GM19240 (cell line): ENCODE measurements around the gene PI16.
"Not testable (repeated sequence)": the region's sequence is repeated elsewhere in the genome, so short reads cannot be mapped to it uniquely, and the experiment has no call there.

ENCODE experiments used
- DNase-seq: peaks from one replicate; pipeline ENCODE4 v3.0.0; 2011; ENCODE audit warnings: low spot score; ENCODE audit not compliant: insufficient read length

Gene PI16

DNA sequence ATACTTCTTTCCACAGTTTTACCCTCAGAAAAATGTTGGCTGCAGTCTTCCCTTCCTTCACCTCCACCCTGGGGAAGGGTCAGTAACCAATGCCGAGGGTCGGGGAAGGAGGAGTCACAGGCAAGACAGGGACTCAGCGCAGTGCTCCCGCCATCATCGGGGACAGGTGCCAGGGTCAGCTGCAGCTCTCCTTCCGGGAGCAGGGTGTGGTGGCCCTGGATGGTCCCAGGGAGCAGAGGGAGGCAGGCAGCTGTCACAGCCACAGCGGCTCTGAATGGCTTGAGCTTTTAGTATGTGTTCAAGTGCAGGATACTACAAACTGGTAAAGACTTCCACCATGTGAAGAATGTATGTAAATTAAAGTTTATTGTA lies 26.0 kb upstream of the PI16 start:
- no peak for DNase-seq

DNA sequence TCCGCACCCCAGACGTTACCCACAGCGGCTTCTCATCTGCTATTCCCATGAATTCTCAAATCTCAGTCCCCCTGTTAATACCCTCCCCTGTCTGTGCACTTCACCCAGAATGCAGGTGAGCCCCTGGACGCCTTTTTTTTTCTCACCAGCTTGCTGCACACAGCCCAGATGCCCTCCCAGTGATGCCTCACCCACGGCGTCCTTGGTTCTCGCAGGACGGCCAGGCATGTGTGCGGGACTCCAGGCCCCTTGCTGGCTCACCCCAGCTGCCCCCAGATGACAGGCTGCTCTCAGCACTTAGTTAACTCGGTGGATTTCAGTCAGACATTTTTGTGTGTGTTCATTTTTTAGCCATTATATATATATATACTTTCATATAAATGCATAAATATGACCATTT lies 25.4 kb upstream of the PI16 start:
- DNase-seq = no peak

DNA sequence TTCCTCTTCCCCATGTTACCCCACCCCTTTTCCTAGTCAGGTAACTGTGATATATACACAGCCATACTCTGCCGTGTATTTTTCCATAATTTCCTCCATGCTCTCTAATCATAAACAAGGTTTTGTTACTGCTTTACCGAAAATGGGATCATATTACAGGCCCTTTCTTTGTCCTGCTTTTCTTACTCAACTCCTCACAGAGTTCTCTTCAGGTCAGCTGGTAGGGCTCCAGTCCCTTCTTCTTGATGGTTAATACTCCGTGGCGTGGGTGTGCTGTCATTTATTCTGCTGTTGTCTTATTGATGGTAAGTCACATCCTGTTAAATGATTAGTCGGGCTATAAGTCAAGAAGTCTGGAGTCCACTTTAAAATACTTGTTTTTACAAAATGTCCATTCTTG lies 24.9 kb upstream of the PI16 start:
- DNase-seq = no peak

DNA sequence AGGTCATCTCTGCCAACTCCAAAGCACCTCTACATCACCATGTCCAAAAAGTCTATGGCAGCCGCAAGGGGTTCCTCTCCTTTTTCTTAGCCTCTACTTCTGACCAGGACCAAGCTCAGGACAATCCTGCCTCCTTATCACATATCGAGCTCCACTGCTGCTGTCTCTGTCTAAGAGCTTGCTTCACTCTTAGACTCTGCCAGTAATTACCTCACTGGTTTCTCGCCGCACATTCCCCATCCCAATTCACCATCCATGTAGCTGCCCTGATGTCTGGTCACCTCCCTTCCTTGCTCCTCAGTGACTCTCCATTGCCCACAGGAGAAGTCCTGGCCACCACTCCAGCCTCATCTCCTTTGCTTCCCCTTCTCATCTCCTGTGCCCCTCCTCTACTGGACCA lies 24.1 kb upstream of the PI16 start:
- no peak for DNase-seq

DNA sequence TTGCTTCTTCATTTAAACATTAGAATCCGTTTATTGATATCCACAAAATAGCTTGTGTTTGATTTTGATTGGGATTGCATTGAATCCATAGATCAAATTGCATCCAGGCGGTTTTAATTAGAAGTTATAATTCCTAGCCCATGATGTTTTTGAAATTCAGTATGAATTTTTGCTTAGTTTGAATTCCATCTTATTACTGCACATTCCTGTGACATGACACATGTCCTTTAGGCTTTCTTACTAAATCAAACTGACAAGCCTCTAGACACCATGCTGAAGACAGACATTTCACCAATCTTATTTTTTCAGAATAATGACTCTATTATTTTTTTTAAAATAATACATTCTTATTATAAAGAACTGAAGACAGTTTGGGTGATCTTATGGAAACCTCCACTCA lies 21.4 kb upstream of the PI16 start:
- no peak for DNase-seq

DNA sequence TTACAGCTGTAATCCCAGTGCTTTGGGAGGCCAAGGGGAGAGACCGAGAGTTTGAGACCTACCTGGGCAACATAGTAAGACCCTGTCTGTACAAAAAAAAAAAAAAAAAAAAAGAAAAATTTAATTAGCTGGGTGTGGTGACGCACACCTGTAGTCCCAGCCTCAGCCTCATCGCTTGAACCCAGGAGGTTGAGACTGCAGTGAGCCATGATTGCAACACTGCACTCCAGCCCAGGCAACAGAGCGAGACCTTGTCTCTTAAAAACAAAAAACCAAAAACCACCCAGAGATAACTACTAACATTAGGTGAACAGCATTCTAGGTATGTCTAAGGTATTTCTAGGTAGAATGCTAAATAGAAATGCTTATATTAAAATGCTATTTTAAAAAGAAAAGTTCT lies 21.0 kb upstream of the PI16 start:
- DNase-seq = no peak

DNA sequence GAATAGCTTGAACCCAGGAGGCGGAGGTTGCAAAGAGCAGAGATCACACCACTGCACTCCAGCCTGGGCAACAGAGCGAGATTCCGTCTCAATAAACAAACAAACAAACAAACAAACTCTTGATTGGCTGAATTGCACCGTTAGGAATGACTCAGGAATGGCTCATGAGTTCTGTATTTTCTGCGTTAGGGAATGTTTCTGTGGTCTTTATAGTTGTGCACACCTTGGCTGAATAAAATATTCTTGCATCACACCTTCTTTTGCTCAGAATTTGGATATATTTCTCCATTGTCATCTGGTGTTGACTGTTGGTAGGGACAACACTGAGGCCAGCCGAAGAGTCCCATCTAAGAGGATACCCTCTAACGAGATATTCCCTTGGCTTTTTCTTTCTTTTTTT lies 19.6 kb upstream of the PI16 start:
- no peak for DNase-seq

DNA sequence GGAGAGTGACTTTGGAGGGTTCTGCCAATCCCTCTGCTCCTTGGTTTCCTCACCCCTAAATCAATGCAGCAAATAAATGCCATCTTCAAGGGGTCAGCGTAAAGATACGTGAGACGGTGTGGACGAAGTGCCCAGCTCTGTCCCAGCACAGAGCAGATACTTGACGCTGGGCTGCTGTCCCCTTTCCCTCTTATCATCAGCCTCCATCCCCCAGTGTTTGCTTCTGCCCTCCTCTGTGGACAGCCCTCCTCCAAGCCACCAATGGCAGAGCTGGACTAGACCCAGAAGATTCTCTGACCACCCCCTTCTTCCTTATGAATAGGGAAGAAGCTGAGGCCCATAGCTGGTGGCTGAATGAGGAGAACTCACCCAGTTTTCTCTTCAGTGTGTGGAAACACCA lies 17.7 kb upstream of the PI16 start:
- no peak for DNase-seq

DNA sequence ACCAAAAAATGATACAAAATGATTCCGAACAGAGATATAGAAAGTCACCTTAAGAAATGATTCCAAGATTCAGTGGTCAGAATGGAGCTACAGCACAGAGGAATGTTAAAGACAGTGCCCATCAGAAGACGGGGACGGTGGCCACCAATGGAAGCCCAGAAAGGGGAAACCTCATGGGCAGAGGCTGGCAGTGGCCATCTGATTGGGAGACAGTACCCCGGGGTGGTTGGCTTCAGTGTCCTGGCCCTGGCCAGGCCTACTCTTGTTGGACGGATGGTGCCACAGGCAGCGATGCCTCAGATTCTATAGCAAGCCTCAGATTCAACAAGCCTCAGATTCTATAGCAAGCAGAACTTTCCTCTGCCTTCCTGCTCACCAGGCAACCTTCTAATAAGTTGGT lies 16.6 kb upstream of the PI16 start:
- no peak for DNase-seq

DNA sequence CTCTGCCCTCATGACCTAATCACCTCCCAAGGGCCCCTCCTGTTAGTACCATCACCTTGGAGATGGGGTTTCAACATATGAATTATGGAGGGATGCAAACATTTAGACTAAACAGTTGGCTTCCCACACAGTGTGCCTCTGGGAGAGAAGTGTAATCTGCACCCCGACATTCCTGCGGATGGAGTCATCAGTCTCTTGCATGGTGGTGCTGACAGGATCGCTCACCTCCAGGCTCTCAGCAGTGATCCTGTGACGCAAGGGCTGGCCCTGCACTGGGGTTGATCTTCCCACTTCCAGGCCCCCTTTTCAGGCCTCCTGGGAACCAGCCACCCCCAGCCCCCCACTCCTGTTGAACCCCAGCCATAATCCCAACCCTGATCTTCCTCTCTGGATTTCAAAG lies 16.0 kb upstream of the PI16 start:
- DNase-seq = no peak

DNA sequence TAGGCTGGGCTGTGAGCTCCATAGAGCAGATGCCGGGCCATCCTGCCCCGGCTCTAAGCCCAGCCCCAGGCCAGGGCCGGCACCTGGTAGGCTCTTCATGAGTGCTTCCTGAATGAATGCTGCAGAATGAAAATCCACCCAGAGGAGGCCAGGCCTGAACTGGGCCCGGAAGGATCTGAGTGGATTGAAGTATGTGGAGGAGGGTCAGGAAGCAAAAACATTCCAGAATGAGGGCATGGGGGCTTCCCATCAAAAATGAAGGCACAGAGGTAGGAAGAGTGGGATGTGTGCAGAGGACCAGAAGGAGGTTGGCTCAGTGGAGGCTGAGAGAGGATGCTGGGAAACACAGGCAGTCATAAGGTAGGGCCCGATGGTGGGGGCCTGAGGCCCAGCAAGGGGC lies 15.5 kb upstream of the PI16 start:
- DNase-seq = not testable (repeated sequence)

DNA sequence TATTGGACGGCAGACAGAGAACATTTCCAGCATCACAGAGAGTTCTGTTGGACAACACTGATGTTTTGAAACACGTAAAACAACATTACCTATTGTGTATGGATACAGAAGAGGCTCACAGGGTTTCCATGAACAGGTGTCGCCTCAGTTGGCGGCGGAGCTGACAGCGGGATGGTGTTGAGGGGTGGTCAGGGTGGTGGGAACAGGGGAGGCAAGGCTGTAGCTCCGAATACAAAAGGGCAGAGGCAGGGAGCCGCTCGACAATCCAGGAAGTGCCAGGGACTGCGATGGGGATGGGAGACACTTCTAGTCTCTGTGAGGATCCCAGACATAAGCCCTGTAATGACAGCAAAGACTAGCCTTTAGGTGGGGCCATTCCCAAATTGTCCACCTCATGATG lies 14.5 kb upstream of the PI16 start:
- DNase-seq = no peak

DNA sequence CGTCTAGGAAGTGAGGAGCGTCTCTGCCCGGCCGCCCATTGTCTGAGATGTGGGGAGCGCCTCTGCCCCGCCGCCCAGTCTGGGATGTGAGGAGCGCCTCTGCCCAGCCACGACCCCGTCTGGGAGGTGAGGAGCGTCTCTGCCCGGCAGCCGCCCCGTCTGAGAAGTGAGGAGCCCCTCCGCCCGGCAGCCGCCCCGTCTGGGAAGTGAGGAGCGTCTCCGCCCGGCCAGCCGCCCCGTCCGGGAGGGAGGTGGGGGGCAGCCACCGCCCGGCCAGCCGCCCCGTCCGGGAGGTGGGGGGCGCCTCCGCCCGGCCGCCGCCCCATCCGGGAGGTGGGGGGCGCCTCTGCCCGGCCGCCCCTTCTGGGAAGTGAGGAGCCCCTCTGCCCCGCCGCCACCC lies 13.0 kb upstream of the PI16 start:
- DNase-seq = not testable (repeated sequence)

DNA sequence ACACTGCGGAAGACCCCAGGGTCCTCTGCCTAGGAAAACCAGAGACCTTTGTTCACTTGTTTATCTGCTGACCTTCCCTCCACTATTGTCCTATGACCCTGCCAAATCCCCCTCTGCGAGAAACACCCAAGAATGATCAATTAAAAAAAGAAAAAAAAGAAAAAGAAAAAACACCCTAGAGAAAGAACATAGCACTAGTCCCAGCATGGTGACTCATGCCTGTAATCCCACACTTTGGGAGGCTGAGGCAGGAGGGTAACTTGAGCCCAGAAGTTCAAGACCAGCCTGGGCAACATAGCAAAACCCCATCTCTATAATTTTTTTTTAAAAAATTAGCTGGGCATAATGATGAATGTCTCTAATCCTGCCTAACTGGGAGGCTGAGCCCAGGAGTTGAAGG lies 12.2 kb upstream of the PI16 start:
- DNase-seq = not testable (repeated sequence)

DNA sequence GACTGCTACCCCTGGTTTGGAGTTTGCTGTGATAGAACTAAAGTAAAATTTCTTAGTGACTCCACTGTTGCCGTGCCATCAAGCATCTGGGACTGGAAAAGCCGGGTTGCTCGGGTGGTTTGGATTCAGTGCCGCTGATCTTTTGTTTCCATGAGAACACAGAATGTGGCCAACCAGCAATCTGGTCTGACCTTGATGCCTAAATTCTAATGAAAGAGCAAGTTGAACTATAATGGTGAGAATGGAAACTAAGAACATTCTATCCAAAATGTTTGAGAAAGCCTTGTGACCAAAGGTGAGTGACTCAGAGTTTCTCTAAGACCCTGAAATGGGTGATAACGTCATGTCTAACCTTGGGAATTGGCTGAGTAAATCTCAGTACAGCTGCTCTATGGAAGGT lies 9.9 kb upstream of the PI16 start:
- DNase-seq = no peak

DNA sequence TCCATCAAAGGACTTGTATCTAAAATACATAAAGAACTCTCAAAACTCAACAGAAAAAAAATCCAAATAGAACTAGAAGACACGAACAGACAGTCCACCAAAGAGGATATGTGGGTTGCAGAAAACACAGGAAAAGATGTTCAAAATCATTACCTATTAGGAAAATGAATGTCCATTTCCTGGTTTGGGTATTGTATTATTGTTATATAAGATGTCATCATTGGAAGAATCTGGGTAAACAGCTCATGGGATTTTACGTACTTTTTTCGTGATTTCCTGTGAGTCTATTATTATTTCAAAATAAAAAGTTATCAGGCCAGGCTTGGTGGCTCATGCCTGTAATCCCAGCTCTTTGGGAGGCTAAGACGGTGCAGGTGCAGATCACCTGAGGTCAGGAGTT lies 9.2 kb upstream of the PI16 start:
- DNase-seq = no peak

DNA sequence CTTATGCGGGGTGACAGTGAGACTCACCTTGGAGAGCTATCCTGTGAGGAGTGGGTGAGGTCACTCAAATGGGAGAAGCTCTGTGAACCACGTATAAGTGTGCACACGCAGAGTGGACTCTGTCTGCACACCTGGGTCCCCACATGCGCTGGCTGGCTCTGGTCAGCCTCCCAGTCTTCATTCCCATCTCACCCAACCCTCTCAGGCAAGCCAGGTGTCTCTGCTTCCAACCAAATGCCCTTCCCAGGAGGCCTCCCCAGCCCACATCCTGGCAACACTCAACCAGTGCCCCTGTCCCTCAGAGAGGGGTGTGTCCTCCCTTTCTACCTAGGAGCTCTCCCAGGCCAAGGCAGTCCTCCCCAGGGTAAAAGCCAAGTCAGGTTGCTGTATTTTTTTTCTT lies 8.0 kb upstream of the PI16 start:
- DNase-seq = no peak

DNA sequence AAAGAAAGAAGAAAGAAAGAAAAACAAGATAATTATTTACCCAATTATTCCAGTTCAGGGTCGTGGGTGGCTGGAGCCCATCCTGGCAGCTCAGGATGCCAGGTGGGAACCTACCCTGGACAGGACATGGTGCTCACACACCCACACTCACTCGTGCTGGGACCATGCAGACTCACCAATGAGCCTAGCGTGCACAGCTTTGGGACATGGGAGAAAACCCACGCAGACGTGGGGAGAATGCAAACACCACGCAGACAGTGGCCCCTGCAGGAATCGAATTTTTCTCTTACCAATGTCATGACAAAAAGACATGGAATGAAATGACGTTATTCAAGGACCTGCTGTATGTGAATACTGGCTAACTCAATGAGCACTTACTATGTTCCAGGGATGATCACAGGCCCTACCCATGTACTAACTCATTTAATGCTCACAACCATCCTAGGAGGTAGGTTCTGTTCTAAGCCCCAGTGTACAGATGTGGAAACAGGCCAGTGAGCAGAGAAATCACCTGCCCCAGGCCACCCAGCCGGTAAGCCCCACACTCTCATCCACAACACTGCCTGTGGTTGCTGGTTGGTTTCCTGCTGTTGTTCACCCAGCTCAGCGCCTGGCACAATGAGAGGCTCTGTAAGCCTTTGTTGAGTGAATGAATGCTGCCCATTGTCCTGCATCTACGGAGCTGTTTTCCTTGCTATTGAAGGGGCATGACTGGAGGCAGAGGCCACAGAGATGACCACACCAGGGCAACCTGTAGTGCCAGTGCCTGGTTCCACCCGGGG lies 6.8 kb upstream of the PI16 start:
- DNase-seq = no peak

DNA sequence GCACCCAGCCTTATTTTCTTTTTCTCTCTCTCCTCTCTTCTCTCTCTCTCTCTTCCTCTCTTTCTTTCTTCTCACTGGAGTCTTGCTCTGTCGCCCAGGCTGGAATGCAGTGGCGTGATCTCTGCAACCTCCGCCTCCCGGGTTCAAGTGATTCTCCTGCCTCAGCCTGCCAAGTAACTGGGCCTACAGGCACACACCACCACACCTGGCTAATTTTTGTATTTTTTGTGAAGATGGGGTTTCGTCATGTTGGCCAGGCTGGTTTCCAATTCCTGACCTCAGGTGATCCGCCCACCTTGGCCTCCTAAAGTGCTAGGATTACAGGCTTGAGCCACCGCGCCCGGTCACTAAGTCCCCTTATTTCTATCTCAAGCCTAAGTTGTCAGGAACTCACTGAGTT lies 5.5 kb upstream of the PI16 start:
- DNase-seq = not testable (repeated sequence)

DNA sequence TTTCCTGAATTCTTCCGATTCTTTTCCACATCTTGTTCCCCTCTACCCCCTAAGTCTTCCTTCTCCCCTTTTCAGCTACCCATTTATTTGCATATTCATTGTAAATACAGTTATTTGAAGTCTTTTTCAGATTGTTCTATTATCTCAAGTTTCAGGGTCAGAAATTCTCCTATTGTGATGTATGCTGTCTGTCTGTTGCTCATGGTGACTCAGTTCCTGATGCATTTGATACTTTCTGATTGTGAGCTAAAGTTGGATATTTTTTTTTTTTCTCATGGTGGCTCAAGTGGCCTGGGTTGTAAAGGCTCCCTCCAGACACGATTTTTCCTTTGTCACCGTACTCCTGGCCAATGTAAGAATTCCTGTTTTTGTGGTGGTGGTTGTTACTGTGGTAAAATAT lies 4.9 kb upstream of the PI16 start:
- DNase-seq = no peak

DNA sequence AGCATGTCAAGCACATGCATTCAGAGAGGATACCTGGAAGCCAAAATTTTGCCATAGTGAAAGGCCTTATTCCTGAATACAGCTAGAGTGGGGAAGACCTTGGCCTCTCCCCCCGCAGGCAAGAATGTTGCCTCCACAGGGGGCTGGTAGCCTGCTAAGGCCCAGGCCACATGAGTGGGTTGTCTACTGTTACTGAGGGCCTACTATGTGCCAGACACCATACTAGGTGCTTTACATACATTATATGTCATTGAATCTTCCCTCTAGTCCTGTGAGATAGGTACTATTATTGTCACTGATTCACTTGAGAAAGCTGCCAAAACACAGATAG lies 642 bp upstream of the PI16 start:
- DNase-seq = no peak

DNA sequence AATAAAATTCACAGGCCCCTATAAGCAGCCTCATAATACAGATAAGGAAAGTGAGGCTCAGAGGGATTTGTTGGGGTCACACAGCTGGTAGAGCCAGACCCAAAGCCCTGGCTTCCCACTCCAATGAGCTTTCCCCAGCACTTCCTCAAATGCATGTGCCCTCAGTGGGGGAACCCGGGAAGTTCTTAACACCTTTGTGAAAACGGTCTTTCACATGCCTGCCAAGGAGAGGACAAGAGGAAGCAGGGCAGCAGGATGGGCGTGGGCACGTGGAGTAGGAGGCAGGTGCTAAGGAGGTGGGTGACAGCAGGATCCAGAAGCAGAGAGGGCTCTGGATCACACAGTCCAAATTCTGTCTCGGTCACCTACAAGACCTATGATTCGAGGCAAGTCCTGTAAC lies 598 bp downstream of the PI16 start:
- DNase-seq = no peak

DNA sequence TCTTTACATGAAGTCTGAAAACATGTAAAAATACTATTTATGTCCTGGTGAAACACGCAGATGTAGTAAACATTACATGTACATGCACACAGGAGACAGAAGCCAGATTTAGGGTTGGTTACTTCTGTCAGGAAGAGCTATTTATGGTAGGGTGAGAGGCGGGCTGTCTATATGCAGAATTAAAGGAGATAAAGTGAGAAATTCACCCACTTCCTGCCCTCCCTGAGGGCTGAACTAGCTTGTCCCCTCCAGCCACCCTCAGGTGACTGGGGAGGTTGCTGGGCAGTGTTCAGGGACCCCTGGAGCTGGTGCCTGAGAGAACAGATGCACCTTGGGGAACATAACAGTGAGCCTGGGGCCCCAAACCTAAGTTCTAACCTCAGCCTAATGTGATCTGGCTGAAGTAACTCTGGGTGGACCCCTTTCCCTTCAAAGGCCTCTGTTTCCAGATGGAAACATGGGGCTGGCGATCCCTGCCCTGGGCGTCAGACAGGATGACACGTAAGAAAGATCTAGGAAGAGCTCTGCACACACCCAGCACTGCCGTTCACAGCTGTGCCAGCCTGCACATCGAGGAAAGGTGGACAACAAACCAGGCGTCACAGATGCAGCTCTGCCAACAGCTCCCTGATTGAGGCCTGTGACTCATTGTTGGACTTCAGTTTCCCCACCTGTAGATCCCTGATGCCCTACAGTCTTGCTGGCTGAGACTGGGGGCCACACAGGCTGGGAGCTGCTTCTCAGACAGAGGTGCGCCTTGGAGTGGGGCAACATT lies 1.3 kb downstream of the PI16 start:
- DNase-seq = no peak
